ENCODE measurements around the gene VWA1.

Gene VWA1

DNA sequence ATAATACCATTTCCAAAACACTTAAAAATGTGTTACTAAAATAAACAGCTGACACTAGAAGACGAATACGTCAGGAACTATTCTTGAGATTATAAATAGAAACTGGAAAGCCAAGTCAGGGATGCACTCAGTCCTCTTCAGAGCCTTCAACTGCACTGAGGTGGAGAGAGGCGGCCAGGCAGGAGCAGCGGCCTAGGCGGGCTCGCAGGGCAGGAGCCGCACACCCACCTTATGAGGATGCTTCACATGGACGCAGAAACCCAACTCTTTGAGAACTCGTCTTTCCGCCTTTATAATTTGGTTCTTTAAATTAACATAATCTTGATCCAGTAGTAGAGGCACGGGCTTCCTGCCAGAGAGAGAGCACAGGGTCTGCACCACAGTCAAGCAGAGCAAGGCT lies 40.3 kb upstream of the VWA1 start:
- no peak for ATAC-seq
- TF ChIP-seq TOX (CRISPR knock-in tag; IDR thresholded peaks at IDR 0.05; ENCODE audit: borderline replicate concordance), result no peak
- TF ChIP-seq OSR1 (CRISPR knock-in tag; IDR thresholded peaks at IDR 0.05), result no peak
- TF ChIP-seq GLIS3 (CRISPR knock-in tag; IDR thresholded peaks at IDR 0.05), result no peak
- no peak for TF ChIP-seq CSRNP3 (CRISPR knock-in tag; IDR thresholded peaks at IDR 0.05)
- TF ChIP-seq CREB5 (CRISPR knock-in tag; IDR thresholded peaks at IDR 0.05; ENCODE audit: low read depth), result no peak
- no peak for TF ChIP-seq ESRRG (CRISPR knock-in tag; IDR thresholded peaks at IDR 0.05)
- TF ChIP-seq POU6F1 (CRISPR knock-in tag; IDR thresholded peaks at IDR 0.05; ENCODE audit: borderline replicate concordance, low read depth), result no peak
- TF ChIP-seq TSHZ2 (CRISPR knock-in tag; IDR thresholded peaks at IDR 0.05), result no peak
- no peak for TF ChIP-seq CSDC2 (CRISPR knock-in tag; IDR thresholded peaks at IDR 0.05)
- TF ChIP-seq ZNF565 (CRISPR knock-in tag; conservative IDR thresholded peaks at IDR 0.05; ENCODE audit: low read depth), result no peak
- TF ChIP-seq SNAI2 (CRISPR knock-in tag; IDR thresholded peaks at IDR 0.05), result no peak
- TF ChIP-seq TCF4 (CRISPR knock-in tag; IDR thresholded peaks at IDR 0.05; ENCODE audit: borderline replicate concordance), result no peak
- no peak for TF ChIP-seq RARB (CRISPR knock-in tag; IDR thresholded peaks at IDR 0.05)
- TF ChIP-seq ZC3H10 (CRISPR knock-in tag; IDR thresholded peaks at IDR 0.05), result no peak
- no peak for TF ChIP-seq ZFP3 (CRISPR knock-in tag; IDR thresholded peaks at IDR 0.05)
- no peak for TF ChIP-seq ZNF70 (CRISPR knock-in tag; IDR thresholded peaks at IDR 0.05)
- no peak for TF ChIP-seq PPARA (CRISPR knock-in tag; IDR thresholded peaks at IDR 0.05; ENCODE audit: borderline replicate concordance)
- TF ChIP-seq PATZ1 (CRISPR knock-in tag; IDR thresholded peaks at IDR 0.05; ENCODE audit: borderline replicate concordance), result no peak
- TF ChIP-seq ISL1 (CRISPR knock-in tag; IDR thresholded peaks at IDR 0.05), result no peak
- no peak for TF ChIP-seq ZFP30 (CRISPR knock-in tag; IDR thresholded peaks at IDR 0.05)

- TF ChIP-seq ZFP30 (CRISPR knock-in tag; IDR thresholded peaks at IDR 0.05) (no peak), CSRNP3 (CRISPR knock-in tag; IDR thresholded peaks at IDR 0.05) (no peak), GLIS3 (CRISPR knock-in tag; IDR thresholded peaks at IDR 0.05) (no peak), ISL1 (CRISPR knock-in tag; IDR thresholded peaks at IDR 0.05) (no peak), POU6F1 (CRISPR knock-in tag; IDR thresholded peaks at IDR 0.05; ENCODE audit: borderline replicate concordance, low read depth) (no peak), ZC3H10 (CRISPR knock-in tag; IDR thresholded peaks at IDR 0.05) (no peak), ZNF70 (CRISPR knock-in tag; IDR thresholded peaks at IDR 0.05) (no peak), RARB (CRISPR knock-in tag; IDR thresholded peaks at IDR 0.05) (no peak), BACH2 (CRISPR knock-in tag; IDR thresholded peaks at IDR 0.05; ENCODE audit: borderline replicate concordance) (no peak), ZFP3 (CRISPR knock-in tag; IDR thresholded peaks at IDR 0.05) (no peak), ZNF8 (CRISPR knock-in tag; IDR thresholded peaks at IDR 0.05) (no peak), TCF4 (CRISPR knock-in tag; IDR thresholded peaks at IDR 0.05; ENCODE audit: borderline replicate concordance) (no peak)
- ATAC-seq, result no peak
Observed at GRCh38 chr1:1397839-1398523, 37.5 kb upstream of the VWA1 start.
